ENCODE data around the gene ARMH1. TPM values are rescaled to one million over a fixed set of nuclear protein-coding genes. Genes with fewer than 3 reads are reported as not detected.

Gene ARMH1
- total and polyA plus RNA-seq, 8 donors = 4.0 to 8.1 (median 6.3) TPM

- no peak overlapping the region for H3K27ac ChIP-seq
- no peak for TF ChIP-seq CTCF (IDR thresholded peaks at IDR 0.05)
- no peak overlapping the region for H3K4me3 ChIP-seq
- peaks cover 0 to 7% of the 10 kb centered on the region in 2 donors for H3K4me1 ChIP-seq
- H3K27me3 ChIP-seq = no peaks in the 10 kb centered on the region
- peak in 1 of 4 donors; percentile 14 for DNase-seq
- ATAC-seq = peak; percentile 58
- intact Hi-C loops (cut with DNase I) = no loop called here
- H3K36me3 ChIP-seq = no peaks in the 10 kb centered on the region
- H3K9me3 ChIP-seq = no peaks in the 10 kb centered on the region
Measured at GRCh38 chr1:44701141-44701573, 26.6 kb downstream of the ARMH1 start.

GRCh38 chr1:44705470-44705869 lies 31.0 kb downstream of the ARMH1 start:
- Histone ChIP-seq H3K36me3 (no peaks in the 10 kb centered on the region), H3K27ac (no peak overlapping the region), H3K4me3 (no peak overlapping the region), H3K4me1 (peaks cover 2 to 7% of the 10 kb centered on the region in 2 donors), H3K9me3 (no peaks in the 10 kb centered on the region), H3K27me3 (no peaks in the 10 kb centered on the region)
- TF ChIP-seq CTCF (IDR thresholded peaks at IDR 0.05) = no peak
- ATAC-seq (no peak), DNase-seq (no peak)
- intact Hi-C loops (cut with DNase I) = no loop called here

GRCh38 chr1:44705938-44706337 lies 31.4 kb downstream of the ARMH1 start:
- no peak for ATAC-seq
- no peak for TF ChIP-seq CTCF (IDR thresholded peaks at IDR 0.05)
- H3K4me3 ChIP-seq = no peak overlapping the region
- H3K27me3 ChIP-seq = no peaks in the 10 kb centered on the region
- DNase-seq = no peak
- H3K36me3 ChIP-seq = no peaks in the 10 kb centered on the region
- H3K9me3 ChIP-seq = no peaks in the 10 kb centered on the region
- peaks cover 2 to 7% of the 10 kb centered on the region in 2 donors for H3K4me1 ChIP-seq
- intact Hi-C loops (cut with DNase I) = no loop called here
- no peak overlapping the region for H3K27ac ChIP-seq

GRCh38 chr1:44707112-44707881 lies 32.8 kb downstream of the ARMH1 start:
- intact Hi-C loops (cut with DNase I) = no loop called here
- Histone ChIP-seq H3K27me3 (no peaks in the 10 kb centered on the region), H3K9me3 (no peaks in the 10 kb centered on the region), H3K4me3 (no peak overlapping the region), H3K4me1 (peaks cover 2 to 7% of the 10 kb centered on the region in 2 donors), H3K27ac (no peak overlapping the region), H3K36me3 (no peaks in the 10 kb centered on the region)
- DNase-seq (no peak), ATAC-seq (peak; percentile 55)
- no peak for TF ChIP-seq CTCF (IDR thresholded peaks at IDR 0.05)

GRCh38 chr1:44707959-44708831 lies 33.7 kb downstream of the ARMH1 start:
- peaks cover 2 to 7% of the 10 kb centered on the region in 2 donors for H3K4me1 ChIP-seq
- H3K27me3 ChIP-seq = no peaks in the 10 kb centered on the region
- ATAC-seq (peak; percentile 91), DNase-seq (peak in 1 of 4 donors; percentile 25)
- H3K27ac ChIP-seq = no peak overlapping the region
- no peaks in the 10 kb centered on the region for H3K9me3 ChIP-seq
- intact Hi-C loops (cut with DNase I) = no loop called here
- TF ChIP-seq CTCF (IDR thresholded peaks at IDR 0.05) = peak; percentile 56 to 74
- no peak overlapping the region for H3K4me3 ChIP-seq
- no peaks in the 10 kb centered on the region for H3K36me3 ChIP-seq

Measured in left lung (tissue), 10 donors.